Thoracic aorta (tissue), 2 donors: ENCODE data around the gene RHOD. TPM values are rescaled to one million over a fixed set of nuclear protein-coding genes. Genes with fewer than 3 reads are reported as not detected.

ENCODE experiments used
- ATAC-seq: fragments of 150-250 bp; one replicate; pipeline ENCODE4 v1.8.0; 2017; ENCODE audit warnings: low read depth; ENCODE audit not compliant: insufficient number of reproducible peaks, low FRiP score
- DNase-seq: peaks from one replicate; pipeline ENCODE4 v3.0.0-alpha.2; 2020; ENCODE audit warnings: low spot score
- H3K27ac ChIP-seq, 2 donors: fragments of 200-600 bp; sonication (generic); 1 replicate in 1 of 2; 2 replicates in 1 of 2; pipeline ENCODE4 v1.5.1; 2016; ENCODE audit warnings: mild to moderate bottlenecking in 2 of 2, moderate library complexity in 2 of 2
- H3K27me3 ChIP-seq: fragments of 200-600 bp; sonication (generic); replicated peaks from 2 replicates; pipeline ENCODE4 v1.6.0; 2016; ENCODE audit warnings: mild to moderate bottlenecking; ENCODE audit not compliant: insufficient read depth
- H3K36me3 ChIP-seq: fragments of 200-600 bp; sonication (generic); one replicate; pipeline ENCODE4 v1.5.1; 2016
- H3K4me1 ChIP-seq, 2 donors: fragments of 200-600 bp; sonication (generic); 1 replicate in 1 of 2; 2 replicates in 1 of 2; pipeline versions ENCODE4 v1.5.1 to v1.6.0; 2016; ENCODE audit warnings: low read depth in 2 of 2, mild to moderate bottlenecking in 1 of 2; ENCODE audit not compliant: control insufficient read depth in 1 of 2
- H3K4me3 ChIP-seq: fragments of 200-600 bp; sonication (generic); 2 replicates; pipeline ENCODE4 v1.5.1; 2016; ENCODE audit warnings: mild to moderate bottlenecking
- H3K9me3 ChIP-seq: fragments of 200-600 bp; sonication (generic); 2 replicates; pipeline ENCODE4 v1.5.1; 2016
- total RNA-seq, 2 donors: library from RNA; depleted of rRNA; stranded (reverse); fragments of >200 nt; gene quantifications; one replicate each; pipeline versions ENCODE4 v1.1.0 to v1.2.3, GENCODE V29; 2016
- TF ChIP-seq, protein P1 (sequence below): fragments of 200-600 bp; sonication (generic); IDR thresholded peaks from one replicate; pipeline ENCODE4 v1.5.1; 2019; ENCODE audit warnings: antibody characterized with exemption

The RHOD gene
- total RNA-seq, result 10 to 100 TPM; 31.9 to 51.3 TPM

DNA sequence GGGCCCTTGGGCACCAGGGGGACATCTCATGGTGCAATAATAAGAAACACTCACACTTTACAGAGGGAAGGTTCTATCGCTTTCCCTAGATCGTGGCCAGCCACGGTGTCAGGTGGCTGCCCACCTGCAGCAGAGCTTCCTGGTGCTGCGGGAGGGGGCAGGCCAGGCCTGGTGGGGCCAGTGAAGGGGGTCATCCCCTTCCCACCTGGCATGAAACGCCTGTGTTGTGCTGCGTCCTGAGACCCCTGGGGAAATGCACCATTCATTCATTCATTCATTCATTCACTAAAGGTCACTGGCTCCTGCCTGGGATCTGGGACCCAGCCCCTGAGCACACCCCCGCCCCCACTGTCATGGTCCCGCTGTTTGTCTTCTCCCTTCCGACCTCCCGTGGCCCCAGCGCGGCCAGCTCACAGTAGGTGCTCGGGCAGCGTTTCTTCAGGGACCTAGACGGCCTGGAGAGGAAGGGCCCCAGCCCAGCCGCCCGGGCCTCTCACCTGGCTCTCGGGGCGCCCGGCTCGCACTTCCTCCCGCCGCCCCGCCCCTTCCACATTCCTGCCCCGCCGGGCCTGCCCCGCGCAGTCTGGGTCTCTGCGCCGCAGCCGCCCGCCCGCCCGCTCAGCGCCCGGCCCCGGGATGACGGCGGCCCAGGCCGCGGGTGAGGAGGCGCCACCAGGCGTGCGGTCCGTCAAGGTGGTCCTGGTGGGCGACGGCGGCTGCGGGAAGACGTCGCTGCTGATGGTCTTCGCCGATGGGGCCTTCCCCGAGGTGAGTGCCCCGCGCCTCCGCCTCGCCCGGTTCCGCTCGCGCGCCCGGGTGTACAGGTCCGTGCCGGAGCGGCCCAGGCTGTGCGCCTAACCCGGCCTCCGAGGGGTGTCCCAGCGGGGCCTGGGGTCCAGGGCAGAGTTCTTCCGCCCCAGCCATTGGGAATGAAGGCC lies at the start of gene RHOD:
RHOD (plus strand) TSS at position 581 of the 938 bp plus-strand sequence; CDS start at position 637, 56 bp downstream.
- Histone ChIP-seq H3K9me3 (no peaks in the 10 kb centered on the region), H3K4me1 (peaks cover 15 to 36% of the 10 kb centered on the region in 2 donors), H3K4me3 (peak within 1 kb of the TSS; percentile 80), H3K36me3 (no peaks in the 10 kb centered on the region), H3K27me3 (no peaks in the 10 kb centered on the region), H3K27ac (peak within 1 kb of the TSS; percentile 82 to 89)
- no peak for ATAC-seq
- TF ChIP-seq, protein P1, sequence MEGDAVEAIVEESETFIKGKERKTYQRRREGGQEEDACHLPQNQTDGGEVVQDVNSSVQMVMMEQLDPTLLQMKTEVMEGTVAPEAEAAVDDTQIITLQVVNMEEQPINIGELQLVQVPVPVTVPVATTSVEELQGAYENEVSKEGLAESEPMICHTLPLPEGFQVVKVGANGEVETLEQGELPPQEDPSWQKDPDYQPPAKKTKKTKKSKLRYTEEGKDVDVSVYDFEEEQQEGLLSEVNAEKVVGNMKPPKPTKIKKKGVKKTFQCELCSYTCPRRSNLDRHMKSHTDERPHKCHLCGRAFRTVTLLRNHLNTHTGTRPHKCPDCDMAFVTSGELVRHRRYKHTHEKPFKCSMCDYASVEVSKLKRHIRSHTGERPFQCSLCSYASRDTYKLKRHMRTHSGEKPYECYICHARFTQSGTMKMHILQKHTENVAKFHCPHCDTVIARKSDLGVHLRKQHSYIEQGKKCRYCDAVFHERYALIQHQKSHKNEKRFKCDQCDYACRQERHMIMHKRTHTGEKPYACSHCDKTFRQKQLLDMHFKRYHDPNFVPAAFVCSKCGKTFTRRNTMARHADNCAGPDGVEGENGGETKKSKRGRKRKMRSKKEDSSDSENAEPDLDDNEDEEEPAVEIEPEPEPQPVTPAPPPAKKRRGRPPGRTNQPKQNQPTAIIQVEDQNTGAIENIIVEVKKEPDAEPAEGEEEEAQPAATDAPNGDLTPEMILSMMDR, result no peak
- no peak for DNase-seq

GRCh38 chr11:67007126-67007525 lies 49.5 kb upstream of the RHOD start:
- H3K9me3 ChIP-seq, result no peaks in the 10 kb centered on the region
- no peak overlapping the region for H3K4me3 ChIP-seq
- no peak overlapping the region for H3K27ac ChIP-seq
- H3K4me1 ChIP-seq, result no peaks in the 10 kb centered on the region
- TF ChIP-seq, protein P1, result no peak
- DNase-seq (no peak), ATAC-seq (no peak)
- H3K27me3 ChIP-seq, result no peaks in the 10 kb centered on the region
- H3K36me3 ChIP-seq, result no peaks in the 10 kb centered on the region

DNA sequence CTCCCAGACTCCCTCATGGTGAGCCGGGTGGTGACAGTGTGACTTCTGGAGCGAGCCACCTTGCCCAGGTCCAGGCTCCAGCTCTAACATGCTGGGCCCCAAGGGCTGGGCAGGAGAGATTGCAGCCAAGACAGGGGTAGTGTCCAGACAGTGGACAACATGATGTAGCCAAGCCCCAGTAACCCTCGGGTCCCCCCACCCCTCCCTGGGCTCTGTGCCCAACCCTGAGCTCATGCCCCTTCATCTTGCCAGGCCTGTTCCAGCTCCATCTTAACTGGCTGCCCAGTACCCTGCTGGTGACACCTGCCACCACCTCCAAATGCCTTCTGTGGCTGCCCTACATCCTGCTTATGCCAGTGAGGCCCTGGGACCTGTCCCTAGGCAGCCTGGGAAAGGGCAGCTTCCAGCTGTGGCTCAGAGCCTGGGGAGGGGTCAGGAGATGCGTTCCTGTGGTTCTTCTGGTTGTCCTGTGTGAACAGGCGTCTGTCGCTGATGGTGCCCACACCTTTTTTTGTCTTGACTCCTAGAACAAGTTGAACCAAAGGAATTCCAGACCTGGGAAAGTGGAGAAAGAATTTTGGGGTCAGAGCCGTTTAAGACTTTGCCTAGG lies 46.2 kb upstream of the RHOD start:
- TF ChIP-seq, protein P1, result no peak
- DNase-seq, result no peak
- Histone ChIP-seq H3K4me1 (no peaks in the 10 kb centered on the region), H3K9me3 (no peaks in the 10 kb centered on the region), H3K27ac (no peak overlapping the region), H3K4me3 (no peak overlapping the region), H3K27me3 (no peaks in the 10 kb centered on the region), H3K36me3 (no peaks in the 10 kb centered on the region)
- no peak for ATAC-seq

DNA sequence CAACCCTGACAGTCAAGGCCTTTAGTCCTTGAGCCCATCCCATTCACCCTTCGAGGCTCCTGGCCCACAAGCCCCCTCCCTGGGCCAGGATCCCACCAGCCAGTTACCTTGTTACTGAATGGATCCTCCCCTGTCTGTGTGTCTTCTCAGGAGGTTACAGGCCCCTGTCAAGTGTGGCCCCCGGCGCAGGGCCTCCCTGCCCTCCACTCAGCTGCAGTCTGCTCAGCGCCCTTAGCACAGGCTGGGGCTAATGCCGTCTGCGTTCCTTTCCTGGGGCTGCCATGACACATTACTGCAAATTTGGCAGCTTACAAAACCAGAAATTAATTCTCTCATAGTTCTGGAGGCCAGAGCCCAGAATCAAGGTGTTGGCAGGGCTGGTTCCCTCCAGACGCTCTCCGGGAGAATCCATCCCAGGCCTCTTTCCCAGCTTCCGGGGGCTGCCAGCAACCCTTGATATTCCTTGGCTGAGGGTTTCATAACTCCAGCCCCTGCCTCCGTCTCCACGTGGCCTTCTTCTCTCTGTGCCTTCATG lies 43.1 kb upstream of the RHOD start:
- no peaks in the 10 kb centered on the region for H3K9me3 ChIP-seq
- no peak overlapping the region for H3K4me3 ChIP-seq
- H3K27ac ChIP-seq, result no peak overlapping the region
- ATAC-seq (no peak), DNase-seq (no peak)
- TF ChIP-seq, protein P1, result no peak
- H3K4me1 ChIP-seq, result no peaks in the 10 kb centered on the region
- no peaks in the 10 kb centered on the region for H3K36me3 ChIP-seq
- no peaks in the 10 kb centered on the region for H3K27me3 ChIP-seq

DNA sequence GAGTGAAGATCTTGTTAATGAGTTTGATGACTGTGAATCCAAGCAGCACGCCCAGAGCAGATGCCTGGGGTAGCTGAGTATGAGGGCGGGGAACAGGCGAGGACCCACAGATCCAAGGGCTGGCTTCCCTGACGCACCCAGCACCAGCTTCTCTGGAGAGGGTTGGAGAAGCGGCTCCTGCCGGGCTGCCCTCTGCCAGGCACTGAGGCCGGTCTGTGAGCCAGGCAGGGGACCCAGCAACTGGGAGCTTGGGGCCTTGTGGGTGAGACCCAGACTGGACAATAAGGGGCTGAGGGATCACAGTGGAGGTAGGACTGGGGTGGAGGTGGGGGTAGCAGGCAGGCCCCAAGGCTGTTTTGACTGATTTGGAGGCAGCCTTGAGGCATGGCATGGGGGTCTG lies 42.3 kb upstream of the RHOD start:
- no peaks in the 10 kb centered on the region for H3K36me3 ChIP-seq

More for the DNA sequence above, 42.3 kb upstream of the RHOD start:
- no peaks in the 10 kb centered on the region for H3K9me3 ChIP-seq
- TF ChIP-seq, protein P1, result no peak
- no peak for ATAC-seq
- no peaks in the 10 kb centered on the region for H3K27me3 ChIP-seq
- no peak overlapping the region for H3K27ac ChIP-seq
- DNase-seq, result no peak
- H3K4me1 ChIP-seq, result no peaks in the 10 kb centered on the region
- no peak overlapping the region for H3K4me3 ChIP-seq
